Activated CD4-positive, alpha-beta T cell treated with anti-CD3 and anti-CD28 coated beads for 24 hours (primary cell): ENCODE data around the gene CASP8.
"Not testable (repeated sequence)": the region's sequence is repeated elsewhere in the genome, so short reads cannot be mapped to it uniquely, and the experiment has no call there.

Experiments
- DNase-seq, 2 donors: peaks; one replicate each; pipeline ENCODE4 v3.0.0-alpha.2; 2020; ENCODE audit warnings: low read depth in 2 of 2

CASP8 gene

DNA sequence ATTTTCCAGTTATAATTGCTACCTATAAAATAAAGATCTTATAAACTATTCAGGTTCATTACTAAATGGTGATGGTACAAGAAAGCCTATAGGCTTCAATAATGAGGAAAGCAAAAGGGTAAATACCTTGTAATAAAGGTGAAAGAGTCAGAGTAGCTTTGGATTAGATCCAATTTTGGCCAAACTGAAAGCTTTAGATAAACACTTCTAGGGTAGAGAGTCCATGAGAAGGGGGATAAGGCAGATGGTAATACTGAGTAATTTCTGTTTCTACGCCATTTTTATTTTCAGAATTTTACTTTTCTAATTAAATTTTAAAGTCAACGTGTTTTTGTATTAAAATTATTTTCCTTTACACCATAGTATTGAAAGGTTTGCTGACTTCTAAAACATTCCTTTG is 9.4 kb downstream of the CASP8 start:
- no peak for DNase-seq

DNA sequence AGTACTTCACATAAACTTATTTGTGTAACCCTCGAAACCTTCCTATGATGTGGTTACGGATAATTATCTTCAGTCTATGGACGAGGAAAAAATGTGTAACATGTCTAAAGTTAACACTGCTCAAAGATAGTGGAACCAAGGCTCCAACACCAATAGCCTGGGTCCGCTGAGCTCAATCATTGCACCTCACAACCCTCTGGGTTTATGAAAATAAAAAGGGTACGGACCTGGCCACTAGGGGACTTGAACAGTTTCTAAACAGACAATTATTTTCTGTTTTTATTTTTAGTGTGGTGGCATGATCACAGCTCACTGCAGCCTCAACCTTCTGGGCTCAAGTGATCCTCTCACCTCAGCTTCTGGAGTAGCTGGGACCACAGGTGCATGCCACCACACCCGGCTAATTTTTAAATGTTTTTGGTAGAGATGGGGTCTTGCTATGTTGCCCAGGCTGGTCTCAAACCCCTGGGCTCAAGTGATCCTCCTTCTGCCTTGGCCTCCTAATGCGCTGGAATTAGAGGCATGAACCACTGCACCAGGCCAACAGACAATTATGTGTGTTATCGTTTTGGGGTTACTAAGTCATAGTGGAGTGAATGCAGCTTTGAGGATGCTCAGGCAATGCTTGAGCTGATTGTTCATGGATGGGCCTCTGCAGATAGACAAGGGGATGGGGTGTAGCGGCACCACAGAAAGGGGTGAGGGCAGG is 10.1 kb downstream of the CASP8 start:
- no peak for DNase-seq

DNA sequence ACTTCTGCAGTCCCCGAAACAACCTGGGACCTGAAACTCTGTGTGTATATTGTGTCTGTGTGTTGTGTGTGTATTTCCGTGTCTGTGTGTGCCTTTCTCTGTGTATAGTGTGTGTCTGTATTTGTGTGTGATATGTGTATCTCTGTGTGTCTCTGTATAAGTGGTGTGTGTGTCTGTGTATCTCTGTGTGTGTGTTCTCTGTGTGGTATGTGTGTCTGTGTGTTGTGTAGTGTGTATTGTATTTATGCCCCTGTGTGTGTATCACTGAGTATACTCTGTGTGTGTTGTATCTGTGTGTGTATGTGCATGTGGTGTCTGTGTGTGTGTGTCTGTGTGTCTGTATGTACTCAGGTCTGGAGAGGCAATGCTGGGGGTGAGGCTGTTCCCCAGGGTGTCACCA is 11.6 kb downstream of the CASP8 start:
- DNase-seq, result no peak

DNA sequence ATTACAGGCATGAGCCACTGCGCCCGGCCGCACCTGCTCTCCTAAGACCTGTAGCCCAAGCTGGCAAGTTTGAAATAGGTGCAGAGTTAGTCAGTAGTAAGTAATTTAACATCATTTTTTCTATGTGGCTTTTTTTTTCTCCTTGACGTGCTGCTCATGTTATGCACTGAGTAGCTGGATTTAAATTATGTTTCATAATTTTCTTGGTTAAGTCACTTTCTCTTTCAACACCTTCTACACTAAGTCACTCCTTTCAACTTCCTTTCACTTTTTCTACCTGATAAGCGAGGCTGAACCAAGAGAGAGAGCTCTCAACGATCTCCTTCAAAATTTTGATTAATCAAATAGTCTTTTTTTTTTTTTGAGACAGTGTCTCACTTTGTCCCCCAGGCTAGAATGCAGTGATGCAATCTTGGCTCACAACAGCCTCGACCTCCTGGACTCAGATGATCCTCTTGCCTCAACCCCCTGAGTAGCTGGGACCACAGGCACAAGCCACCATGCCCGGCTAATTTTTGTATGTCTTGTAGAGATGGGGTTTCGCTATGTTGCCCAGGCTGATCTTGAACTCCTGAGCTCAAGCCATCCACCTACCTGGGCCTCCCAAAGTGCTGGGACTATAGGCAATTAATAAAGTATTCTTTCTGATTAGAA is 13.1 kb downstream of the CASP8 start:
- no peak for DNase-seq

DNA sequence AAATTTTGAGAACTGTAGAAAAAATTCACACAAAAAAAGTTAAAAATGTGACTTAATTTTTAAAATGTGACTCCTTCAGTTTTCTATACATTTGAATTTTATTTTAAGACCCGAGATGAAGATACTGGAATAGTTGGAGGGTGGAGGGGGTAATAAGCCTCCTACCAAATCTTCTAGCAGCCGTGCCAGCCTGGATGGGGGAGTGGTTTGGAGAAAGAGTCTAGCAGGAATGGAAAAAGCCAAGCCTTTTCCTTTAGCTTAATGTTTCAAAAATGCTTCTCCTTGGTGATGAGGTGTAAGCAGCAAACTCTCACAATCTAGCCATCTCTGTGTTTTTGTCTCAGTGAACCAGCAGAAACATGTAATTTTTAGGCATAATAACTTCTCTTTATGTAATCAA is 14.7 kb downstream of the CASP8 start:
- DNase-seq, result no peak

DNA sequence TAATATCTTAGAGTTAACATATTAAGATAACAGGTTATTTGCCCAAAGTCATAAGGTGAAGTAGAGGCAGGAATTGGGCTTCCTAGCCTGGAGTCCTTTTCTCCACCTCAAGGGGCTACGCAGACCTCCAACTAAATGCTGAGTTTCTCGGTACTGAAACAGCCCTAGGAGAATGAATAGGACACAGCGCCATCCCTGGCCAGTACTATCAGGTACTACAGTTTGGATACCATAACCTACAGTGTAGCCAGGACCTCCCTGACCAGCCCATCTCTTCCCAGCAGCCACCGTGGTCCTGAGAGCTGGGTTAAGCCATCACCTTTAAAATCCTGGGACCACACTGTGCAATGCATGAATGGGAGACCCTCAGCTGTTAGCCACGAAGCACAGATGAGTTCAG is 15.7 kb downstream of the CASP8 start:
- no peak for DNase-seq

DNA sequence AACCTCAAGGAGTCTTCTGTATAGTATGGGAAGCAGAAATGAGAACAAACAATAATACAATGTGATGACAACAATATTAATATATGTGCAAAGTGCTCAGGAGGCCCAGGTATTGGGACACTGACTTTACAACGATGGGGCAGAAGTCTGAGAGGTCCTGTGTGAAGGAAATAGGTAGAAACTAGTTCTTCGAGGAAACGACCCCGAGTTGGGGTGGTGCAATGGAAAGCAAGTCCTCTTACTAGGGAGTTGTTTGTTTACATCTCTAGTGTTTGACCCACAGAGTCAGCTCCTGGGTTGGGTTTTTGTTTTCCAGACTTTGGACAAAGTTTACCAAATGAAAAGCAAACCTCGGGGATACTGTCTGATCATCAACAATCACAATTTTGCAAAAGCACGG is 16.2 kb downstream of the CASP8 start:
- no peak for DNase-seq

DNA sequence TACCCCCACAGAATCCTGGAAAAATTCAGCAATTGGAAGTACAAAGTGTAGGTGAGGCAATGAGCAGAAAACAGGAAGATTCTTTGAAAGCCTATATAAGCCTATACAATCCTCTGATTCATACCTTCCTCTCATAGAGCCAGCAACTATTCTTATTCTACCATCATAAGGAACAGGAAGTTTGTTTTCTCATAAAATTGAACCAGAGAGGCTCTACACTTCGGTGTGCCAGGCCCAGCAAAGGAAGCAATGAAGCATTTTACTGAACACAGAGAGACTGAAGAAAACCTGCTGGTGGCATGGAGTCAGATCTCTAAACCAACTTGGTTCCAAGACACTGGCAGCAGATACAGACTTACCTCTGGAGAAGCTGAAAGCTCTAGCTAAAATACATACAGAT is 18.7 kb downstream of the CASP8 start:
- no peak for DNase-seq

DNA sequence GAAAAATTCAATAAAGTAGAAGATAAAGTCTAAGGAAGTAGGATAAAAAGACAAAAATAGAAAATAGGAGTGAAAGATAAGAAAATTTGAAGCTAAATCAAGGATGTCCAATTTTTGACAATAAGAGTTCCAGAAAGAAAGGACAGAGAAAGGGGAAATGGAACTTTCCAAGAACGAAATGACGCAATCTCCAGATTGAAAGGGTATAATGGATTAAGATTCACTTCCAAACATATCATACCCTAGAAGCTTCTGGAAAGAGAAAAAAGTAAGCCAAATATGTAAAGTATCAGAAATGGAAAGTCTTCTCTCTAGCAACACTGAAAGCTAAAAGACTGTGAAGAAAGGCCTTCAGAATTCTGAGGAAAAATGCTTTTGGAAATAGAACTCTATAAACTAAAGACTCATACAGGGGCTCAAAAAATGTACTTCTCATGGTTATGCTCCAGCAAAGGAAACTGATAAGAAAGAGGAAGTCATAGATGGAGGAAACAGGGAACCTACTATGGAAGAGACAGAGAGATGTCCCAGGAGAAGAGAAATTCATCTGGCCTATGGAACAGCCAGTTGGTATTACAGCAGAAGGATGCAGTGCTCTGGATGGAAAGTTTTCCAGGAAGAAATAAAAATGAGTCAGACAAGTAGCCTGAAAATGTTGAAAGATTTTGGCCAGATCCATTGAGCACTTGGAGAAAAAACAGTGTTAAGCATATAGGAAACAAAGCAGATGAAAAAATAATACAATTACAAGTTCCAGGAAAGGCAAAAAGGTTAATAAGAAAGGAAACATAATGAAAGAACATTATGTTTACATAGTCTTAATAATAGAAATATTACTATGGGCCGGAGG is 20.1 kb downstream of the CASP8 start:
- no peak for DNase-seq

DNA sequence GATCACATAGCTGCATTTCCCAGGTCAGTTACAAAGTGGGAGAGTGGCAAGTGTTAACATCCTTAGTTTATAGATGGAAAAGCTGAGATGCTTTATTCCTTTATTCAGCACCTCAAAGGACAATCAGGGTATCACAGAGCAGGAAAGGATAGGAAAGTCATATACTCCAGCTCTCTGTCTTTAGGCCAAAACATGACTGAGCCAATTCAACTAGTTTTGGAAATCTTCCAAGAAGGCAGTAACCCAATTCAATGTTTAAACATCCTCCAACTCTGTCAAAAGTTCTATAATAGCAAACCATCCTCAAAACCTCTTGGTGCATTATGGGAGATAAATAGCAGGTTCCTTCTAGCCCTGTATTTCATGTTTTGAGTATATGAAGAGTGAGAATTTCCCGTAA is 25.2 kb downstream of the CASP8 start:
- no peak for DNase-seq

DNA sequence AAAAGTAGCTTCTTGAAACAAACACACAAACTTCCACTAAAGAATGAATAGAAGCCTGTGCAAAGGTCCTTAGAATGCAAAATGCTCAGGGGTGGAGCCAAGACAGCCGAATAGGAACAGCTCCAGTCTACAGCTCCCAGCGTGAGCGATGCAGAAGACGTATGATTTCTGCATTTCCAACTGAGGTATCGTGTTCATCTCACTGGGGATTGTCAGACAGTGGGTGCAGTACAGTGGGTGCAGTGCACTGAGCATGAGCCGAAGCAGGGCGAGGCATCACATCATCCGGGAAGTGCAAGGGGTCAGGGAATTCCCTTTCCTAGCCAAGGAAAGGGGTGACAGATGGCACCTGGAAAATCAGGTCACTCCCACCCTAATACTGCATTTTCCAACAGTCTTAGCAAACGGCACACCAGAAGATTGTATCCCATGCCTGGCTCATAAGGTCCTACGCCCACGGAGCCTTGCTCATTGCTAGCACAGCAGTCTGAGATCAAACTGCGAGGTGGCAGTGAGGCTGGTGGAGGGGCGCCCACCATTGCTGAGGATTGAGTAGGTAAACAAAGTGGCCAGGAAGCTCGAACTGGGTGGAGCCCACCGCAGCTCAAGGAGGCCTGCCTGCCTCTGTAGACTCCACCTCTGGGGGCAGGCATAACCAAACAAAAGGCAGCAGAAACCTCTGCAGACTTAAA is 30.3 kb downstream of the CASP8 start:
- not testable (repeated sequence) for DNase-seq

DNA sequence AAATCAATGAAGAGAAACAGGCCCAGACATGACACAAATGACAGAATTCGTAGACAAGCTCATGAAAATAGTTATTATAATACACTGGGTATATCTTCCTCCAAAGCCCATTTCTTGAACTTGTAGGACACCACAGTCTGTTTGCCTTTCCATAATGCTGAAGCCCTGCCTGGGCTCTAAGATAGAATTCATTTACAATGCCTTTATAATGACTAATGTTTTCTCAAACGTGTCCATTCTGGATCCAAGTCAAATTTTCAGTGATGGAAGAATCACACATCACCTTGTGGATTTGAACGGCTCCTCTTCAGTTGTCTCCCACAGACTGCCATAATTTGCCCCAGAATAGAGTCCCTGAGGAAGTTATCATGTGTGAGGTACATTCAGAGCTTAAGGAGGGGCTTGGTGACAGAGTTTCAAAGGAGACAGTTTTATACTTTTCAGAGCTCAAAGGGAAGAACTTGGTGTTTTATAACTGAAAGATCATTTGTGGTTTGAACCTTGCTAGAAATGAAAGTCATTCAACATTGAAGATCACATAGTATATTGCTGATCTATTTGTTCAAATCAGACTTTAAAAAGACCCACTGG is 38.2 kb downstream of the CASP8 start:
- no peak for DNase-seq

DNA sequence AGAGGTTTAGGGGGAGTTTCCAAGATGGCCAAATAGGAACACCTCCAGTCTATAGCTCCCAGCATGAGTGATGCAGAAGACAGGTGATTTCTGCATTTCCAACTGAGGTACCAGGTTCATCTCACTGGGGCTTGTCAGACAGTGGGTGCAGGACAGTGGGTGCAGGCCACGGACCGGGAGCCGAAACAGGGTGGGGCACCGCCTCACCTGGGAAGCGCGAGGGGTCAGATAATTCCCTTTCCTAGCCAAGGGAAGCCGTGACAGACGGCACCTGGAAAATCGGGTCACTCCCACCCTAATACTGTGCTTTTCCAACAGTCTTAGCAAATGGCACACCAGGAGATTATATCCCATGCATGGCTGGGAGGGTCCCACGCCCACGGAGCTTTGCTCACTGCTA is 39.6 kb downstream of the CASP8 start:
- not testable (repeated sequence) for DNase-seq

DNA sequence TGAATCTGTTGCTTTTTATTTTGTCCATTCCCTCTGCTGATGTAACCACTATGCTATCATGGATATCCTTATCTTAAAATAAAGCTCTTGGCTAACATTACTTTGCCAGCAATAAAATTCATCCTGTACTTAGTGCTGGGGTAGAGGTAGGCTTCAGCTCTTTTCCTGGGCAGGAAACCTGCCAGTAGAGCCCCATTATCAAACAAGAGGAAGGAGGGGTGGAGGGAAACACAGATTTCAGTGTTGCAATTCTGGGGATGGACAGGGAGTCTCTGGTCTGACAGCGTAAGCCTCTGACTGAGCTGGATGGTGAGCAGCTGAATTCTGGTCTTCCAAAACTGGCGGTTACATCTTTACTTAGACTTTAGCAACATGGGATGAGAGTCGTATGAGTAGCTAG is 47.5 kb downstream of the CASP8 start:
- no peak for DNase-seq

DNA sequence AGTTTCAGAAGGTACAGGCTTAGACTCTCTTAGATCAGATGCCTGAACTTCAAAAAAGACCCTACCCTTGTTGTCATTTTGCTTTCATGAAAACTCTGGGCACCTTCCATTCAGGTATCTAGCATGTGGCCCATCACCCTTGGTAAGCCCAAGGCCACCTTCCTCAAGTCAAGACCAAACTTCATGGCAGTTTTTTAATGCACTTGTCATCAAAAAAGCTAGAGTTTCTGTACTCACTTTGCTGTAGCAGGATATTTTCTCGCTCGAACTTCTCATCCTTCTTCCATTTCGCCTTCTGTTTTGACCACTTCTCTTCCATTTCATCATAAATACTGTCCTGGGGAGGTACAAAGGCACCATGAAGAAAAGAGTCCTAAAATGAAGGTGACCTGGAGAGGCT is 48.6 kb downstream of the CASP8 start:
- no peak for DNase-seq

DNA sequence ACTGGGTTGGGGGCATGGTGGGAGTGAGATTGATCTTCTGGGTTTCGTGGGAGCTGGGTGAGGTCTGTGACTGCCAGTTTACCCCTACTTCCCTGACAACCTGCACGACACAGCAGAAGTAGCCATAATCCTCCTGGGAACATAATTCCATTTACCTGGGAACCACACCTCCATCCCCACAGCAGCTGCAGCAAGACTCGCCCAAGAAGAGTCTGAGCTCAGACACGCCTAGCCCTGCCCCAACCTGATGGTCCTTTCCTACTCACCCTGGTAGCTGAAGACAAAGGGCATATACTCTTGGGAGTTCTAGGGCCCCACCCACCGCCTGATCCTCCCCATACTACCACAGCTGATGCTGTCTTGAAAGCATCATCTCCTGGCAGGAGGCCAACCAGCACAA is 53.0 kb downstream of the CASP8 start:
- DNase-seq, result no peak

DNA sequence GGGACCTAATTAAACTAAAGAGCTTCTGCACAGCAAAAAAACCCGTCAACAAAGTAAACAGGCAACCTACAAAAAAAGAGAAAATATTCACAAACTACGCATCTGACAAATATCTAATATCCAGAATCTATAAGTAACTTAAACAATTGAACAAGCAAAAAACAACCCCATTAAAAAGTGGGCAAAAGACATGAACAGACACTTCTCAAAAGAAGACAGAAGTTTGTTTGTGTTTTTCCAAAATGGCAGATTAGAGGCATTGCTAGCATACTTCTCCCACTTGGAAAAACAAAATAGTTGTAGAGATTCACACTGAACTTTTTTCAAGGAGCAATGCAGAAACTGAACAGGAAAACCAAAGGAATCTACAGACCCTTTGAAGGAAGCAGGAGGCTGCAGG is 59.2 kb downstream of the CASP8 start:
- no peak for DNase-seq

DNA sequence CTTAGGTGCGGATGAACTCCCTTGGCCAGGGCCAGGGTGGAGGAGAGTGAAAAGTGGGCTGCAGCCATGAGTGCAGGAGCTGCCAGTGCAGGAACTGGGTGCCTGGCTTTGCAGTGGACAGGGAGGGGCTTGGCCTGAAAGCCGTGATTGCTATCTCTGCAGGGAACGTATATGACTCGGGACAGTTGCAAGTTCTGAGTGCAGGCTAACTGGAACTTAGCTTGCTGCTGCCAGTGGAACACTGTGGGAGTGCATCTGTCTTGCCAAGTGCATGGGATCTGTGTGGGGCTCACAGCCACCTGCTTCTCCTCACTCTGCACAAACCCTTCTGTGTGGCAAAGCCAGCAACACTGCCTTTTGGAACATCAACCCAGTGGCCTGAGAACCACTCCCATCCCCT is 59.9 kb downstream of the CASP8 start:
- DNase-seq, result no peak

DNA sequence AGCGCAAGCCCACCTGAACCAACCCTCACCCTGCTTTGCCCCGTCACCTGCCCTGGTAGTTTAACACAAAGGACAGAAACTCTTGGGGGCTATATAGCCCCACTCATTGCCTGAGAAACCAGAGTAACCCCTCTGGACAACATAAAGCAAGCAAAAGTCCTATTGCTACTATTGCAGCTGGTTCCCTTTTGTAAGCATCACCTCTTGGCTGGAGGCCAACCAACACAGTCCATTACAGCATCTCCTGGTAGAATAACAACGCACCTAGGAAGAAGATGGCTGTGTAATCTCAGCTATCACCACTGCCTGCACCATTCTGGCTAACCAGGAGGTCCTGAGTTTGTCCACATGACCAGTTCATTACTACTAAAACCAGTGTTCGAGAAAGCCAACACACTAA is 60.4 kb downstream of the CASP8 start:
- no peak for DNase-seq

DNA sequence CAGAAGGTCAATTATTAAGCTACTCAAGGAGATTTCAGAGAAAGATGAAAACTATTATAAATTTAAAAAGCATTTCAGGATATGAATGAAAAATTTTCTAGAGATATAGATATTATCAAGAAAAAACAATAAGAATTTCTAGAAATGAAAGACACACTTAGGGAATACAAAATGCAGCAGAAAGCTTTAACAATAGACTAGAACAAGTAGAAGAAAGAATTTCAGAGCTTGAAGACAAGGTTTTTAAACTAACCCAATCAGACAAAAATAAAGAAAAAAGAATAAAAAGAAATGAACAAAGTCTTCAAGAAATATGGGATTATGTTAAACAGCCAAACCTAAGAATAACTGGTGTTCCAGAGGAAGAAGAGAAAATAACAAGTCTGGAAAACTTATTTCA is 62.4 kb downstream of the CASP8 start:
- DNase-seq, result no peak

DNA sequence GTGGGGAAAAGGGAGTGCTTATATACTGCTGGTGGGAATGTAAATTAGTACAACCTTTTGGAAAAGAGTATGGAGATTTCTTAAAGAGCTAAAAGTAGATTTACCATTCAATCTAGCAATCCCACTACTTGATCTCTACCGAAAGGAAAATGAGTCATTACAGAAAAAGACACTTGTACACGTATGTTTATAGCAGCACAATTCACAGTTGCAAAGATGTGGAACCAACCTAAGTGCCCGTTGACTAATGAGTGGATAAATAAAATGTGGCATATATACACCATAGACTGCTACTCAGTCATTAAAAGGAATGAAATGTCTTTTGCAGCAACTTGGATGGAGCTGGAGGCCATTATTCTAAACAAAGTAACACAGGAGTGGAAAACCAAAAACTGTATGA is 67.3 kb downstream of the CASP8 start:
- no peak for DNase-seq

DNA sequence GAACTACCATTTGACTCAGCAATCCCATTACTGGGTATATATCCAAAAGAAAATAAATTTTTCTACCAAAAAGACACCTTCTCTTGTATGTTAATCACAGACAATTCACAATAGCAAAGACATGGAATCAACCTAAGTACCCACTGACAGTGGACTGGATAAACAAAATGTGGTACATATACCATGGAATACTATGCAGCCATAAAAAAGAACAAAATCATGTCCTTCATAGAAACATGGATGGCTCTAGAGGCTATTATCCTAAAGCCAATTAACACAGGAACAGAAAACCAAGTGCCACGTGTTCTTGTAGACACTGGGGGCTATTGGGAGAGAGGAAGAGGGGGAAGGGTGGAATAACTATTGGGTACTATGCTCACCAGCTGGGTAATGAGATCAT is 69.1 kb downstream of the CASP8 start:
- DNase-seq, result no peak
